Prostate gland (tissue), 2 donors: ENCODE data around the gene NANOGP8.

Source experiments
- CTCF ChIP-seq, 4 experiments: fragments of 200-600 bp in 2 of 4; fragments of 450-650 bp in 2 of 4; sonication (generic) in 2 of 4; IDR thresholded peaks; 1 replicate in 3 of 4; 2 replicates in 1 of 4; pipeline ENCODE4 v1.5.1; 2016 to 2019; ENCODE audit warnings: antibody characterized with exemption in 4 of 4, mild to moderate bottlenecking in 2 of 4, moderate library complexity in 2 of 4
- POLR2A ChIP-seq: fragments of 450-650 bp; IDR thresholded peaks from one replicate; pipeline ENCODE4 v1.6.1; 2016; ENCODE audit warnings: antibody characterized with exemption, mild to moderate bottlenecking
- POLR2AphosphoS5 ChIP-seq: sonication (generic); formaldehyde crosslinking; IDR thresholded peaks from one replicate; pipeline ENCODE4 v1.6.1; 2017; ENCODE audit warnings: antibody characterized with exemption

GRCh38 chr15:35061825-35062737, 23.0 kb downstream of the NANOGP8 start:
- TF ChIP-seq CTCF (IDR thresholded peaks at IDR 0.05): no peak
- no peak for TF ChIP-seq POLR2A
- no peak for TF ChIP-seq POLR2AphosphoS5
